HG03520 (cell line): Measurements from ENCODE around the gene TBCEL.
"Not testable (repeated sequence)": the region's sequence is repeated elsewhere in the genome, so short reads cannot be mapped to it uniquely, and the experiment has no call there.

ENCODE experiments used
- ATAC-seq: cut with Tn5 transposase; IDR thresholded peaks from one replicate; pipeline ENCODE4 v1.9.1; 2021; ENCODE audit warnings: mild to moderate bottlenecking, moderate library complexity; ENCODE audit not compliant: unreplicated experiment

Gene TBCEL

DNA sequence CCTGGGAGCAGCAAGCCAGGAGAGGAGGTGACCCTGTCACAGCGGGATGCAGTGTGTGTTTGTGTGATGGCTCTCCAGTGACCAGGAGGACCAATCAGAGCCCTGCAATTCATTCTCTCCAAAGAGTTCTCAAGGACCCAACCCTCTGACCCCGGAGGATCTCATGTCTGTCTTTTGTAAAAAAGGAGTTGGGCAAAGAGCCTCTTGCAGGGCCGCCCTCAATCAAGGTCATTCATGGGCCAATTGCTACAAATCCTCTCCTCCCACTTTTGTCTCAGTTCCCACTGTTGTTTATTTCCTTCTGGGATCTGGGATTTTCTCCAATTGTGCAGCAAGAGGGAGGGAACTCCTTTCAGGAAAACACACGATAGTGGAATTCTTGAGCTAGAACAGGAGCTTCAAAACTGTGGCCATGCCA is 81.2 kb downstream of the TBCEL start:
- ATAC-seq: no peak

DNA sequence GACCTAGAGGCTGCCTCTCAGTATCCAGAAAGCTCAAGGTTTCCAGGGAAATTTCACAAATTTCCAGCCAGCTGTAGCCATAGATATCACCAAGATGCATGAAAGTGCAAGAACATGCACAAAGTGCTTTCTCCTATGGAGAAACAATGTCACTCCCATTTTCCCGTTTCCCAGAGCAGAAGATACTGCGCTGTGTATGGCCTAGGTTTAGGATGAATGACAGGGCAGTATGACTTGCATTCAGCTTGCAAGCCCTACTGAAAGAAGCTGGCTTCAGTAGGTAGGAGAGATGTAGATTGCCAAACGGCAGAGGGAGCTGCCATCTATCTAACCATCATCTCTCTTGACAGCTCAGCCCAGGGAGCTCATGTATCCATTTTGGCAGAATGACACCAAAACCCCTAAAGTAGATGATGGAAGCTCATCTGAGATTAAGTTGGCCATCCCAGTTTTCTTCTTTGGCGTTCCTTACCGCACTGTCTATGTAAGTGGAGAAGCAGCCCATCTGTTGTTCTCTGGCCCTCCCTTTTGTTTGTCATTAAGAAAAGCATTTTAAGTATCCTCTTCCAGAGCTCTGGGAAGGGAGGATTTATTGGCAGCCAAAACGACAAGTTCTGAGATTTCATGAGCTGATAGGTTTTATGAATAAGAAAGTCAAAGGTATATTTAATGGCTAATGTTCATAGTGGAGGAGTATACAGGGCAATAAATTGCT is 81.7 kb downstream of the TBCEL start:
- no peak for ATAC-seq

DNA sequence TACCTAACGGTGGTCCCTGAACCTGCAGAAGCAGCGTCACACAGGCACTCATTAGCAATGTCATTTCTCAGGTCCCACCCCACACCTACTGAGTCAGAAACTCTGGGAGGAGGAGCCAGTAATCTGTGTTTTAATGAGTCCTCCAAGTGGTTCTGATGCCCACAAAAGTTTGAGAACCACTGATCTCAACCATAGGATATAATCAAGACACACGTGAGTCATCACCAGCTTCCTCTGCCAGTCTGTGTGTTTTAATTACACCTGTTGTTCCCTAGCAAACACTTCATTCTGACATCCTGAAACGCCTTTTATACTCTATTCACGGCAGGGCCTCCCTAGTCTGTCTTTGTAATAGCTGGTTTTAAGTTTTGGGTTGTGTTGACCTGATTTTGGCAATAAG is 82.9 kb downstream of the TBCEL start:
- no peak for ATAC-seq

DNA sequence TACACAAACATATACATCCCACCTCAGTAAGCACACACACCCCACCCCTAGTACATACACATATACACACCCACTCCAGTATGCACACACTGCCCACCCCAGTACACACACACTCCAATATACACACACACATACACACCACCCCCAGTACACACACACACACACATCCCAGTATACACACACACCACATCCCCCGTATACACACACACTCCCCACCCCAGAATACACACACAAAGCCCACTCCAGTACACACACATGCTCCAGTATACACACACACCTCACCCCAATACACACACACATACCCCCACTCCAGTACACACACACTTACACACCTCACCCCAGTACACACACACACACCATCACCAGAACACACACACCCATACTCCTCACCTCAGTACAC is 84.5 kb downstream of the TBCEL start:
- ATAC-seq: no peak

DNA sequence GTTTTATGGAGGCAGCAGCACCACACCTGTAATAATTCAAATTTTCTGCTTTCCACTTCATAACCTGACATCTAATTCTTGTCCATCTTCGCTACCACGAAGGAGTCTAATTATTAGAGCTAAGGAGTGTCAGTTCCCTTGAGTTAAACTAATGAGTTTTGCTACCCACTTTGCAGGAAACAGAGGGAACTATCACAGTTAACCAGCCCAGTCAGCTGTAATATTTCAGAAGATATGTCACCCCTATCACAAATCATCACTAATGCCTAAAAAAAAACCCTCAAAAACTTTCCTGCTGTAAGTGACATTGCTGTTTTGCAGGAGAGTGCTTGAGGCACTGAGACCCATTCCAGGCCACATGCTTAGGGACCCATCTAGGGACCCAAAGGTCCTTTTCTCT is 85.6 kb downstream of the TBCEL start:
- ATAC-seq: no peak

DNA sequence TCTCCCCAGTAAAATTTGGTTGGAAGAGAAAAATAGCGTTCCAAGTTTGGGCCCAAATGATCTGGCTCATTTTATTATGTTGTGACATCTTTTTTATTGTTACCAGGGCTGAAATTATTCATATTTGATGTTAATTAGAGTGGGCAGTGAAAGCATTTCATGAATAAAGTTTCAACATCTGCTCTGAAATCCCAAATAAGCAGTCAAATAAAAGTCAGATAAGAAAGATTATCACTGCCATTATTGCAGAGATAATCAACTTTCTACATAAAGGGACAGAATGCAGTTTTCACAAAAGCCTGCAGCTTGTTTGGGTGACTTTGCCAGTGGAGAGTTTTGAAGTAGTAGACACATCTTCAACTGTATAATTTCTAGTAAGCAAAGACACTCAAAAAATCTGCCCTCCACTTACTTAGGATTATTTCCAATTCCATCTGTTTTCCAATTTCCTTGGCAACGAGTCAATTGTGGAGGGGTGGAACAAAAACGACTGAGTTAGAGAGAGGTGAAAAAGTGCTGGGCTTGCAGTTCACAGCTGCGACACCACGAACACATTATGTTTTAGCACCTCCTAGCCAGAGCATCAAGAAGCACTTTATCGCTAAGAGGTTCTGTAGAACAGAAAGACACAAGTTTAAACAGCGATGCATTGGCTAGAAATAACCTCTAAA is 86.1 kb downstream of the TBCEL start:
- ATAC-seq: no peak

DNA sequence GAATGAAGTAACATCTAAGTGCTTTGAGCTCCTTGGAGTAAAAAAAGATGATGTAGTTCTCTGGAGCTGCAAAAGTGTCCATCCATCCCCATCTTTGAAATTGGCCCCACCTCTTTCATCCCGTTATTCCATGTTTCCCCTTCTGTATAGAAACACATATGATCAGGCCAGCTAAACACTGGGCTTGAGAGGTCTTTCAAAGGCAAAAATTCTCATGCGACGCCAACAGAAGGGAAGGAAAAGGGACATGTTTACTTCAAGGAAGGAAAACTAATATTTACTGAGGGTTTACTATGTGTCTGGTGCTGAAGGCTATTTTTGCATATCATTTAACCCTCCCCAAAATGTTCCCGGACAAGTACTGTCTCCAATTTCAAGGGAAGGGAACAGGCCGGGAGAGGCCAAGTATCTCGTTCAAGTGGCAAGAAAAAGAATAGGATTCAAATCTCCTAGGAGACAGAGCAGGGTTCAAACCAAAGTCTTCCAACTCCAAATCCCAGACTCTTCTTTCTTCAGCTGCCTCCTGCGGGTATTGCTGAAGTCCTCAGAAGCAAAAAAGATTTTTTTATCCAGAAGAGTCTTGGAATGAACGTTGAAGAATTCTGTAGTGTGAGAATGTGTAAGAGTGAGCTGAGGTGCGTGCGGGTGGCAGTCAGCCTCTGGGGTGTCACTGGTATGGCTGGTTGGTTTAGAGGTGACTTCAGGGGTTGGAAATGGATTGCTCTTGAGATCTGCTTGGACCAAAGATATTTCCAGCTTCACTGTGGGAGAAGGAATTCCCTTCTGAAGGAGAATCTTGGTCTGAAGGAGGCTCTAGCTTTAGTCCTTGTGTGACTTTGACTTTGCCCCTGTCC is 87.2 kb downstream of the TBCEL start:
- no peak for ATAC-seq

DNA sequence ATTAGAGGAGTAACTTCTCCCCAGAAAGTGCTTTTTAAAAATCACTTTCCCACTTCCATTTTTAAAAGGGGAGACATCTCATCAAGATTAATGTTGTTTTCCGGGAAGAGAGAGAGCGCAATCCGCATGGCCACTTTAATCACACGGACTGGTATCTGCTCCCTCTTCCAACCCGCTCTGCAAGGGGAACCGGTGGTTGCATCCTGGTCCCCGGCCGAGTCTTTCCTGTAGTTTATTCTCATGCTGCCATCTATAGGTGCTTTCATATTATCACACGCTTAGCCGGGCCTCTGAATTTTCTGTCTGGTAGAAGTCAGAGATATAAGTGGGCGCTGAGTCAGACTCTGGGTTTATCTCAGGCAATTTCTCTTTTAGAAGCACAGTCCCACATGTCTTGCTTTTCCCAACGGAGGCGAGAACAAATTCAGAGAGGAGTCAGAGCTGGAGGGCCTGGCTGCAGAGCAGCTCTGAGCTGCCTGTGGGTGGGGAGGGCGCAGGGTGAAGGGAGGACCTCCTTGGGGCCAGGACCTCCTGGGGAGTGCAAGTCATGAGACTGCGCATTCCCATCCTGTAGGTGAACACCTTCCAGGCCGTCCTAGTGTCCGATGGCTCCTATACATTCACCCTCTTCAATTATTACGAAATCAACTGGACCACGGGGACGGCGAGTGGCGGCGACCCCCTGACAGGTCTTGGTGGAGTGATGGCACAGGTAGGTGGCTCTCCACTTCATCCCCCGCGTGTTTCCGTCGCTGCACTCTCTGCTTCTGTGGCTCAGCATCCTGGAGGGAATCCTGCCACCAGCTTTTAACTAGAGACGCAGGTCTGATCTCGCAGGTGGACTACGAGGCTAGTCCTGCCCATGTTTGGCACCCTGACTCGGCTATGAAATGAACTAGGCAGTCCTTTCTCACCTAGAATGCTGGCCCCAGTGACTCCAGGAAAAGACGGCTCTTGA is 88.9 kb downstream of the TBCEL start:
- ATAC-seq: no peak

DNA sequence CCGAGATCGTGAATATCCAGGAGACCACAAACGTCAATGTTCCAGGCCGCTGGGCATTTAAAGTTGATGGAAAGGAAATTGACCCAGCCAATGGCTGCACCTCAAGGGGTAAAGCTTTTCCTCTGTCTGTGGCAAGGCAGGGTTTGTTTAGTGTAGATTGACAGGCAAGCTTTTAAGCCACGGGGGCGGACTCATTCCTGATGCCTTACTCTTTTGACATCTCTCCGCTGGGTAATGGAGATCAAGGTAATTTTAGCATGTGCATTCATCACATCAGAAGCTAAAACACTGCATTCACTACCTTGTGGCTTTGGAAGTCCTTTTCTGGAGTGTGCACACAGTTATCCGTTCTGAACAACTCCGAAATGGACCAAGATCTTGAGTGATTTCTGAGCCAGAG is 89.7 kb downstream of the TBCEL start:
- no peak for ATAC-seq

DNA sequence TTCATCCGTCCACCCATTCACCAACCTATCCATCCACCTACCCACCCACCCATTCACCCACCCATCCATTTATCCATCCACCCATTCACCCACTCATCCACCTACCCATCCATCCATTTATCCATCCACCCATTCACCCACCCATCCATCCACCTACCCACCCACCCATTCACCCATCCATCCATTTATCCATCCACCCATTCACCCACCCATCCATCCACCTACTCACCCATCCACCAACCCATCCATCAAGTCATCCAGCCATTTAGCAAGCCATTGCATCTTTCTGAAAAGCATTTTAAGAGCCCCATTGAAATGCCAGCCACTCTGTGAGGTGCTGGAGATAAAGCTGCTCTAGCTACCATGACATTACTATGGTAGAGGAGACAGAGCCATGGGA is 91.1 kb downstream of the TBCEL start:
- ATAC-seq: not testable (repeated sequence)

DNA sequence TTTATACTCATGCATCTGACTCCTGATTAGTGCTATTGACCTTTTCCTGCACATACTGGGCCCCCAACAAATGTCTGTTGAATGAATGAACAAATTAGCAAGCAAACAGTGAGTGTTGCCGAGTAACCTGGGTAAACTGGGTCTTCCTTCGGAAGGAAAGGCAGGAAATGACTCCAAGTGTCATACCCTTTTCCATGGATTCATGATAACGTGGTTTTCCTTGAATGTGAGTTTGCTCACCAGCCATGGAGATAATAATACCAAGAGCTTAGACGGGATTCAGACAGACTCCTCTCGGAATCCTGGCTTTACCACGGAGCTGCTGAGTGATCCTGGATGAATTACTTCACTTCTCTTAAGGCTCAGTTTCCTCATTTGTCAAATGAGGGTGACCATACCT is 93.9 kb downstream of the TBCEL start:
- ATAC-seq: no peak

DNA sequence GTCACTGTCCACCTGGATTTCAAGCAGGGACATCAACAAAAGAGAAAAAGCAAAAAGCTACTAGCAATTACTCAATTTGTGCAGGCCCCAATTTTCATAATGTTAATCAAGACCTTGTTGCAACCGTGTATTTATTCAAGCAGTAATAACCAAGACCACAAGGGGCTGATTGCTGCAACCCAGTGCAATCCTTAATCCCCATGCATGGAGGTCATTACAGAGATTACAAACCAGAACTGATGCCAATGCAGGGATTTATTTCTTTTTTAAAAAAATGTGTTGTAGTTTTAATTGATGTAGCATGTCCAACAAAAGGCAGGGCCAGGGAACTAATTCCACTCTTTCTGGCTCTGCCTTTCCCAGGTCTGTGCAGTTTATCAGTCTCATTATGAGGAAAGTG is 95.5 kb downstream of the TBCEL start:
- no peak for ATAC-seq

DNA sequence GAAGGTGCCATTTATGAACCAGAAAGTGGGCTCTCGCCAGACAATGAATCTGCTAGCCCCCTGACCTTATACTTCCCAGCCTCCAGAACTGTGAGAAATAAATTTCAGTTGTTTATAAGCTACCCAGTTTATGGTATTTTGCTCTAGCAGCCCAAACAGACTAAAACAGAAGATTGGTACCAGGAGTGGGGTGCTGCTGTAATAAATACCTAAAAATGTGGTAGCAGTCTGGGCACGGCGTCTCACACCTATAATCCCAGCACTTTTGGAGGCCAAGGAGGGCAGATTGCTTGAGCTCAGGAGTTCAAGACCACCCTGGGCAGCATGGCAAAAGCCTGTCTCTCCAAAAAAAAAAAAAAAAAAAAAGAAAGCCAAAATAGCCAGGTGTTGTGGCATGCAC is 98.4 kb downstream of the TBCEL start:
- ATAC-seq: no peak

DNA sequence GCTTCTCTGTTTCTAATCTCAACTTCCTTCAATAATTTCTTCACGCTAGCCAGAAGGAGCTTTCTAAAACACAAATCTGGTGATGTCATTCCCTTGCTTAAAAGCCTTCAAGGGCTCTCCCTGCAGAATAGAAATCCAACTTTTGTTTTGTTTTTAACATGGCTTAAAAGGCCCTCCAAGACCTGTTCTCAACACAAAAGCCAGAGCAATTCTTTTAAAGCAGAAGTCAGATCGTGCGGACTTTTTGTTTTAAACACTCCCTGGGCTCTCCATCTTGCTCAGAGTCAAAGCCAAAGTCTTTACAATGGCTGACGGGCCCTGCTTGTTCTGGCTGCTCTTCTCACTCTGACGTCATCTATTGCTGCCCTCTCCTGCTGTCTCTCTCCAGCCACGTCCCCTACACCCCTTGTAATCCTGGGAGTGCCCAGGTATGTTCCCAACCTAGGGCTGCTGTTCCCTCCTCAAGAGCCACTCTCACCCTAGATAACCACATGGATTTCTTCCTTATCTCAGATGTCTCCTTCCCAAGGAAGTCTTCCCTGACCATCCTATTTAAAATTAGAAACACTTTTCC is 99.7 kb downstream of the TBCEL start:
- ATAC-seq: no peak

DNA sequence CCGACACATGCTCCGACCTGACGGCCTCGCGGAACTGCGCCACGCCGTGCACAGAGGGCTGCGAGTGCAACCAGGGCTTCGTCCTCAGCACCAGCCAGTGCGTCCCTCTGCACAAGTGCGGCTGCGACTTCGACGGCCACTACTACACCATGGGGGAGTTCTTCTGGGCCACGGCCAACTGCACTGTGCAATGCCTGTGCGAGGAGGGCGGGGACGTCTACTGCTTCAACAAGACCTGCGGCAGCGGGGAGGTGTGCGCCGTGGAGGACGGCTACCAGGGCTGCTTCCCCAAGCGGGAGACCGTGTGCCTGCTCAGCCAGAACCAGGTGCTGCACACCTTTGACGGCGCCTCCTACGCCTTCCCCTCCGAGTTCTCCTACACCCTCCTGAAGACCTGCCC is 103.9 kb downstream of the TBCEL start:
- ATAC-seq: no peak

DNA sequence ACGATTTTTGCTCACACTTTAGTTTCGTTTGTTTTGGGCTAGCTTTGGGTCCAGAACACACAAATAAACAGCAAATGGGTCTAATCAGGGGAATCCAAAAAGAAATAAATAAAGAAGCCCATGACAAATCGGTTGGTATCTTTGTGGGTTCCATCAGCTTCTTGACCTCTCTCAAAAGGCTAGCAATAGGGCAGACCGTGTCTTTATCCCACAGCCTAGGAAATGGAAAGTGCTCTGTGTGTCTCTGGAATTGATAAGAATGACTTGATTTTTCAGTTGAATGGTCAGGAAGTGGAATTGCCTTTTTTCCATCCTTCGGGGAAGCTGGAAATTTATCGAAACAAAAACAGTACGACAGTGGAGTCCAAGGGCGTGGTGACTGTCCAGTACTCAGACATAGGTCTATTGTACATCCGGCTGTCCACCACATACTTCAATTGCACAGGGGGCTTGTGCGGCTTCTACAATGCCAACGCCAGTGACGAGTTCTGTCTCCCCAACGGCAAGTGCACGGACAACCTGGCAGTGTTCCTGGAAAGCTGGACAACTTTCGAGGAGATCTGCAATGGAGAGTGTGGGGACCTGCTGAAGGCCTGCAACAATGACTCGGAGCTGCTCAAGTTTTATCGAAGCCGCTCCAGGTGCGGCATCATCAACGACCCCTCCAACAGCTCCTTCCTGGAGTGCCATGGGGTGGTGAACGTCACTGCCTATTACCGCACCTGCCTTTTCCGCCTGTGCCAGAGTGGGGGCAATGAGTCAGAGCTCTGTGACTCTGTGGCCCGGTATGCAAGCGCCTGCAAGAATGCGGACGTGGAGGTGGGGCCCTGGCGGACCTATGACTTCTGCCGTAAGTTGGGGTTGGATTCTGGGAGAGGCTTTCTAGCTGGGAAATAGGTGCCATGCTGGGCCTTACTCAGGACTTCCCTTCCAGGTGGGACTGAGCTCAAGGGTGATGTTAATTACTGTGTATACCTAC is 105.7 kb downstream of the TBCEL start:
- no peak for ATAC-seq

DNA sequence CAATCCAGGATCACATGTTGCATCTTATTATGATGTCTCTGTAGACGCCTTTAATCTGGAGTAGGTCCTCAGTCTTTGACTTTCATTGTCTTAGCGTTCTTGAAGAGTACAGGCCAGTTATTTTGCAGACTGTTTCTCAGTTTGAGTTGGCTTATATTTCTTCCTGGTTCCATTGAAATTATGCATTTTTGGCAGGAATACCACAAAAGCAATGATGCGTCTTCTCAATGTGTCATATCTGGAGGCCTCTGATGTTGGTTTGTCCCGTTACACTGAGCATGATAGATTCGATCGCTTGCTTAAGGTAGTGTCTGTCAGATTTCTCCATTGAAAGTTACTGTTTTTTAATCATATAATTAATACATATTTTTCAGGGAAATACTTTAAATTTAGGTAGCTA is 107.8 kb downstream of the TBCEL start:
- ATAC-seq: no peak

DNA sequence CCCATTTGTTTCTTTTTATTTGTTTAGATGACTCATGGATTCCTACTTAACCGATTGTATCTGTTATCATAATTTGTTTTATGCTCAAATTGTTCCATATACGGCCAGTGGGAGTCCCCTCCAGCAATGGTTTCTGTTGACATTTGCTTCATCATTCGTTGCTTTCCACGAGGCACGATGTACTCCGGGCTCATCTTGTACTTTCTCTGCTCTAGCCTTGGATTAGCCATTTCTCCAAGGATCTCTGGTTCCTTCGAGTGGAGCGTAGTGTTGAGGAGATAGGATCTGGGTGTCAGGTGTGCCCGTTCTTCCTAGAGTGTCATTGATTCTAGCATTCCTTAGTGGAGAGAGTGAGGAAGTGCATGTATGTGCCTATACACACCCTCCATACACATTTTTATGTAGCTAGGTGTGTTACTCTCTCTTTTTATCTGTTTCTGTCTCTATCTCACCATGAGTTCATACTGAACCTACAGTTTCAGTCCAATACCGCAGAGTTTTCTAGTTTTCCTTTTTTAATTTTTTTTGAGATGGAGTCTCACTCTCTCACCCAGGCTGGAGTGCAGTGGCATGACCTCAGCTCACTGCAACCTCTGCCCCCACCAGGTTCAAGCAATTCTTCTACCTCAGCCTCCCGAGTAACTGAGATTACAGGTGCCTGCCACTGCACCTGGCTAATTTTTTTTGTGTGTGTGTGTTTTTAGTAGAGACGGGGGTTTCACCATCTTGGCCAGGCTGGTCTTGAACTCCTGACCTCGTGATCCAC is 108.5 kb downstream of the TBCEL start:
- ATAC-seq: no peak
